GM12891 (cell line): ENCODE data around the gene ISLR2.
"Not testable (repeated sequence)": the region's sequence is repeated elsewhere in the genome, so short reads cannot be mapped to it uniquely, and the experiment has no call there.

ENCODE experiments used
- DNase-seq: peaks from one replicate; pipeline ENCODE4 v3.0.0; 2011; ENCODE audit warnings: low spot score; ENCODE audit not compliant: insufficient read length
- FAIRE-seq: peaks from 2 replicates; lab custom pipeline; 2011; peaks lifted over from hg19 to GRCh38; lab: Jason Lieb, UNC
- PAX5 ChIP-seq: IDR thresholded peaks from 2 replicates; pipeline ENCODE4 v1.6.1; 2011; ENCODE audit warnings: low read length, moderate library complexity, mild to moderate bottlenecking; ENCODE audit not compliant: insufficient read depth, severe bottlenecking
- POLR2A ChIP-seq: IDR thresholded peaks from 2 replicates; pipeline ENCODE4 v1.6.1; 2011; ENCODE audit warnings: low read depth, low read length, control low read depth
- POLR2AphosphoS5 ChIP-seq: IDR thresholded peaks from 2 replicates; pipeline ENCODE4 v1.6.1; 2011; ENCODE audit warnings: low read depth, low read length, control low read depth
- POU2F2 ChIP-seq: IDR thresholded peaks from 2 replicates; pipeline ENCODE4 v1.6.1; 2011; ENCODE audit warnings: low read depth, mild to moderate bottlenecking, control low read depth, low read length, moderate library complexity
- SPI1 ChIP-seq: IDR thresholded peaks from 2 replicates; pipeline ENCODE4 v1.6.1; 2011; ENCODE audit warnings: low read depth, low read length, control low read depth
- TAF1 ChIP-seq: IDR thresholded peaks from 2 replicates; pipeline ENCODE4 v1.6.1; 2011; ENCODE audit warnings: low read depth, low read length, control low read depth

The ISLR2 gene

GRCh38 chr15:74158855-74159650 is 28.7 kb downstream of the ISLR2 start:
- FAIRE-seq, result peak; percentile 67

DNA sequence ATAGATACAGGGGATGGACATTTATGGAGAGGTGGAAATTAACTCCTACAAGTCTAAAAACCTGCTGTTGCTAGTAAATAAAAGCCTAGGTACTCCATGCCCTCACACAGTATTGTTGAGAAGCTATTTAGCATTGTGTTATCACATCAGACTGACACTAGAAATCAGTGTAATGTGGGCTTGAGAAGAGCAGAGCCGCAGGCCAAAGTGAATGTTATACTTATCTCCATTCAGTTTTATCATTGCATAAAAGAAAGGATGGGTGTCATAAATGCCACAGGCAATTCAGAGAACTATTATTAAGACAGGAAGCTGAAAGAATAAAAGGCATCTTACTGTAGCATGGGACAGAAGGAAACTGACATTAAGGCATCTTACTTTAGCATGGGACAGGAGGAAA is 29.4 kb downstream of the ISLR2 start:
- no peak for DNase-seq
- peak; percentile 26 for FAIRE-seq
- TF ChIP-seq POLR2A (no peak), TAF1 (no peak), POLR2AphosphoS5 (no peak), PAX5 (no peak), POU2F2 (no peak), SPI1 (no peak)

More at GRCh38 chr15:74158855-74159650, 28.7 kb downstream of the ISLR2 start:
- no peak for DNase-seq
- TF ChIP-seq TAF1 (no peak), SPI1 (no peak), POLR2A (no peak), POLR2AphosphoS5 (no peak), POU2F2 (peak; percentile 46; the same call in 1 of the 2 replicates), PAX5 (no peak)

DNA sequence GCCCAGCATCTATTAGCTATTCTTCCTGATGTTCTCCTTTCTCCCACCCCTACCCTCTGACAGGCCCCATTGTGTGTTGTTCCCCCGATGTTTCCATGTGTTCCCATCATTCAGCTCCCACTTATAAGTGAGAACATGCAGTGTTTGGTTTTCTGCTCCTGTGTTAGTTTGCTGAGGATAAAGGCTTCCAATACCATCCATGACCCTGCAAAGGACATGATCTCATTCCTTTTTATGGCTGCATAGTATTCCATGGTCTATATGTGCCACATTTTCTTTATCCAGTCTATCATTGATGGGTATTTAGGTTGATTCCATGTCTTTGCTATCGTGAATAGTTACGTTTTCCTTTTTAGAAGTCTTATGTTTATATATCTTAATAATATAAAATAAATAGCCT is 30.0 kb downstream of the ISLR2 start:
- DNase-seq, FAIRE-seq: not testable (repeated sequence)

GRCh38 chr15:74162195-74162536 is 31.8 kb downstream of the ISLR2 start:
- not testable (repeated sequence) for FAIRE-seq, DNase-seq

- no peak for FAIRE-seq
- TF ChIP-seq SPI1 (no peak), POLR2AphosphoS5 (no peak)
- no peak for DNase-seq
Observed at GRCh38 chr15:74165461-74165860, 35.1 kb downstream of the ISLR2 start.

- FAIRE-seq (no peak), DNase-seq (no peak)
- TF ChIP-seq SPI1 (no peak), TAF1 (no peak), POLR2AphosphoS5 (no peak), PAX5 (no peak), POLR2A (no peak), POU2F2 (no peak)
Observed at GRCh38 chr15:74167891-74168331, 37.5 kb downstream of the ISLR2 start.

- no peak for FAIRE-seq
- no peak for DNase-seq
- TF ChIP-seq TAF1, result no peak
- TF ChIP-seq SPI1, result no peak
- TF ChIP-seq POU2F2, result no peak
Observed at GRCh38 chr15:74168711-74169126, 38.3 kb downstream of the ISLR2 start.

- DNase-seq (no peak), FAIRE-seq (no peak)
- TF ChIP-seq PAX5 (no peak), POU2F2 (no peak), POLR2A (no peak), SPI1 (no peak), TAF1 (no peak), POLR2AphosphoS5 (no peak)
Observed at GRCh38 chr15:74170071-74170844, 39.9 kb downstream of the ISLR2 start.

DNA sequence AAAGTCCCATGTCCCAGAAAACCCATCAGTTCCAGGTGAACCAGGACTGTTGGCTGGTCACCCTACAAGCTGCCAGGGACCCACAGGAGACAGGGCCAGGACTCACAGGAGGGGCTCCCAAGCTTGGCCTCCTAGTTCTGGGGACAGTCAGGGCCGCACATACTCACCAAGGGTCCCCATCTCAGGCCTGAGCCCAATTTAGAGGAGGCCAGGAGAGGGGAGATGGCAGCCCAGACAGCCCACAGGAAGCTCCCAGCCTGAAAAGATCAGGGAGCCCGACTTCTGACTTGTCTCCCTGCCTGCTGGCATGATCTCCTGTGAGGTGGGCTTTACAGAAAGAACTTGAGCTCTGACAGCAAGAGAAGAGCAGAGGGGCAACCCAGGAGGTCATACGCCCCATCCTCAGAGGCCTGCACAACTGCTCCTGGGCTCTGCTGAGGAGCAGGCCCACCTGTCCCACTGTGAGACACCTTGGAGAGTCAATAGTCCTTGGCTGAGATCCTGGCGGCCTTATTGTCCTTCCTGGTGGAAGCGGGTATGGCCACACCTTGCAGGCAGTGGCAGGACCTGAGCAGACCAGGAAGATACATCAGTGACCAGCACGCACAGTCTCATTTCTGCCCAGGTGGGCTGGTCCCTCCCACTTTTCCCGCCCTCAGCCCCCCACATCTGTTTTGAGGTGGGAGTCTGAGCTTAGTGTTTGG is 40.6 kb downstream of the ISLR2 start:
- no peak for FAIRE-seq

DNA sequence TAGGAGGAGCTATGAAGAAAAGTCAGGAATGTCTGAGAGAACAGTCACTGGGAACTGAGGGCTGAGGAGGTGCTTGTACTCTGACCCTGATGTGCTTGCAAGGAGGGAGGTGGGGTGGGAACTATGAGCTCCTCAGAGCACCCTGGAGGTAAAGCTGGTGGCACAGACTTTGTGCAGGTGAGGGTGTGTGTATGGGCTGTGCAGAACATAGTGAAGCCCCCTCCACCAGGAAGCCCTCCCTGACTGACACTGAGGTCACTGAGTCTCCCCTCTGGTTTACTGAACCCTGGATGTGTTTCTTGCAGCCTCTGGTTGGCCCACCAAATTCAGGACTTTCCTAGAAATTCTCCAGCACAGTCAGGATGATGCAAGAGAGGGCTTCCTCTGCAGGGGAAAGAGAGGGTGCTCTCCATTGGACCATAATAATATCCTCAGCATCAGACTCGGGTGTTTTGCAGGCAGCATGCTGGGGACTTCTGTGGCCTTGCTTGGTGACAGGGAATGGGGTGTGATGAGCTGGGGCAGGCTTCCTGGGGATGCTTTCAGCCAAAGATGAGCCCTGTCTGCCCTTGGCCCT is 41.7 kb downstream of the ISLR2 start:
- TF ChIP-seq TAF1 (no peak), PAX5 (no peak), POU2F2 (no peak), SPI1 (no peak), POLR2A (no peak), POLR2AphosphoS5 (no peak)
- FAIRE-seq, result no peak
- DNase-seq, result no peak

More for the DNA sequence above, 40.6 kb downstream of the ISLR2 start:
- TF ChIP-seq TAF1 (no peak), PAX5 (no peak), POU2F2 (no peak), POLR2A (no peak), POLR2AphosphoS5 (no peak), SPI1 (no peak)
- no peak for DNase-seq
